H9 (cell line): ENCODE measurements around the gene APBA2. TPM values are rescaled to one million over a fixed set of nuclear protein-coding genes. Genes with fewer than 3 reads are reported as not detected.

Experiments
- DNase-seq: peaks from one replicate; pipeline ENCODE4 v3.0.0-alpha.2; 2017
- H2AFZ ChIP-seq: one replicate; pipeline ENCODE4 v1.6.1; 2013; ENCODE audit warnings: mild to moderate bottlenecking, low read length, control low read depth, moderate library complexity
- H2AK5ac ChIP-seq: 2 replicates; pipeline ENCODE4 v1.6.1; 2013; ENCODE audit warnings: low read length, control low read depth, mixed read lengths; ENCODE audit not compliant: insufficient read length
- H2BK120ac ChIP-seq: one replicate; pipeline ENCODE4 v1.6.1; 2013; ENCODE audit warnings: low read depth, mild to moderate bottlenecking, low read length, control low read depth, inconsistent platforms; ENCODE audit not compliant: poor library complexity, severe bottlenecking
- H2BK12ac ChIP-seq: 2 replicates; pipeline ENCODE4 v1.6.1; 2013; ENCODE audit warnings: low read length, control low read depth, mixed read lengths, low read depth; ENCODE audit not compliant: insufficient read length
- H2BK15ac ChIP-seq: 2 replicates; pipeline ENCODE4 v1.6.1; 2013; ENCODE audit warnings: low read depth, low read length, control low read depth
- H2BK20ac ChIP-seq: one replicate; pipeline ENCODE4 v1.6.1; 2013; ENCODE audit warnings: low read depth, mild to moderate bottlenecking, low read length, control low read depth, inconsistent platforms; ENCODE audit not compliant: poor library complexity, severe bottlenecking
- H2BK5ac ChIP-seq: 2 replicates; pipeline ENCODE4 v1.6.1; 2013; ENCODE audit warnings: low read length, control low read depth, mixed read lengths; ENCODE audit not compliant: insufficient read length
- H3K14ac ChIP-seq: 2 replicates; pipeline ENCODE4 v1.6.1; 2013; ENCODE audit warnings: low read length, control low read depth; ENCODE audit not compliant: insufficient read depth
- H3K18ac ChIP-seq: 2 replicates; pipeline ENCODE4 v1.6.1; 2013; ENCODE audit warnings: low read depth, mild to moderate bottlenecking, mixed read lengths, low read length, control low read depth; ENCODE audit not compliant: insufficient read length
- H3K23ac ChIP-seq: 2 replicates; pipeline ENCODE4 v1.6.1; 2013; ENCODE audit warnings: low read length, control low read depth, mixed read lengths, low read depth; ENCODE audit not compliant: insufficient read length
- H3K23me2 ChIP-seq: 2 replicates; pipeline ENCODE4 v1.6.1; 2013; ENCODE audit warnings: low read depth, mild to moderate bottlenecking, mixed read lengths, low read length, control low read depth; ENCODE audit not compliant: insufficient read length, poor library complexity, severe bottlenecking
- H3K27ac ChIP-seq: 2 replicates; pipeline ENCODE4 v1.5.1; 2013; ENCODE audit warnings: low read length, control low read depth, mixed read lengths, low read depth; ENCODE audit not compliant: insufficient read length
- H3K27me3 ChIP-seq: 2 replicates; pipeline ENCODE4 v1.6.1; 2013; ENCODE audit warnings: low read length, control low read depth, inconsistent platforms; ENCODE audit not compliant: insufficient read depth
- H3K4ac ChIP-seq: 2 replicates; pipeline ENCODE4 v1.6.1; 2013; ENCODE audit warnings: low read depth, mild to moderate bottlenecking, control low read depth, inconsistent platforms, low read length, moderate library complexity
- H3K4me1 ChIP-seq: 2 replicates; pipeline ENCODE4 v1.6.1; 2013; ENCODE audit warnings: low read length, control low read depth, inconsistent platforms; ENCODE audit not compliant: insufficient read depth
- H3K4me2 ChIP-seq: 2 replicates; pipeline ENCODE4 v1.6.1; 2013; ENCODE audit warnings: low read length, control low read depth, mixed read lengths; ENCODE audit not compliant: insufficient read length, insufficient read depth
- H3K56ac ChIP-seq: 2 replicates; pipeline ENCODE4 v1.6.1; 2013; ENCODE audit warnings: low read depth, mild to moderate bottlenecking, mixed read lengths, low read length, control low read depth; ENCODE audit not compliant: insufficient read length
- H3K79me1 ChIP-seq: 2 replicates; pipeline ENCODE4 v1.6.1; 2013; ENCODE audit warnings: low read depth, mild to moderate bottlenecking, moderate library complexity, low read length, control low read depth, inconsistent platforms; ENCODE audit not compliant: insufficient read depth, poor library complexity, severe bottlenecking
- H3K79me2 ChIP-seq: 2 replicates; pipeline ENCODE4 v1.6.1; 2013; ENCODE audit warnings: low read length, control low read depth, inconsistent platforms; ENCODE audit not compliant: insufficient read depth
- H3K9ac ChIP-seq: 2 replicates; pipeline ENCODE4 v1.6.1; 2013; ENCODE audit warnings: low read length, control low read depth, mixed read lengths; ENCODE audit not compliant: insufficient read length; ENCODE audit errors: extremely low read depth
- H3K9me3 ChIP-seq: one replicate; pipeline ENCODE4 v1.6.1; 2013; ENCODE audit warnings: low read depth, low read length, inconsistent platforms; ENCODE audit not compliant: control insufficient read depth
- H3T11ph ChIP-seq: one replicate; pipeline ENCODE4 v1.6.1; 2013; ENCODE audit warnings: mild to moderate bottlenecking, low read length, control low read depth, inconsistent platforms
- H4K20me1 ChIP-seq: one replicate; pipeline ENCODE4 v1.6.1; 2013; ENCODE audit not compliant: control insufficient read depth, insufficient read length, insufficient read depth
- H4K5ac ChIP-seq: 2 replicates; pipeline ENCODE4 v1.6.1; 2013; ENCODE audit warnings: low read depth, mild to moderate bottlenecking, mixed read lengths, low read length, control low read depth; ENCODE audit not compliant: insufficient read length
- H4K8ac ChIP-seq: replicated peaks from 2 replicates; pipeline ENCODE4 v1.6.1; 2013; ENCODE audit warnings: low read length, control low read depth, mixed read lengths, low read depth; ENCODE audit not compliant: insufficient read length
- H4K91ac ChIP-seq: 2 replicates; pipeline ENCODE4 v1.6.1; 2013; ENCODE audit warnings: low read depth, mild to moderate bottlenecking, moderate library complexity, mixed read lengths, low read length, control low read depth; ENCODE audit not compliant: insufficient read length
- H3K27ac Mint-ChIP-seq, 3 experiments: 2 replicates in 2 of 3; 3 replicates in 1 of 3; pipeline ENCODE4 v1.8.0; 2020 to 2021; ENCODE audit warnings: mixed read lengths in 3 of 3, mild to moderate bottlenecking in 1 of 3, moderate library complexity in 1 of 3
- H3K27me3 Mint-ChIP-seq: 2 replicates; pipeline ENCODE4 v1.8.0; 2021; ENCODE audit warnings: low read depth, mild to moderate bottlenecking, moderate library complexity, mixed read lengths
- H3K36me3 Mint-ChIP-seq, 3 experiments: 2 replicates in 2 of 3; 3 replicates in 1 of 3; pipeline ENCODE4 v1.8.0; 2020 to 2021; ENCODE audit warnings: low read depth in 3 of 3, mixed read lengths in 3 of 3; ENCODE audit not compliant: insufficient read depth in 1 of 3
- H3K4me1 Mint-ChIP-seq, 2 experiments: 2 replicates each; pipeline ENCODE4 v1.8.0; 2020; ENCODE audit warnings: mixed read lengths in 2 of 2
- H3K4me3 Mint-ChIP-seq, 2 experiments: 2 replicates in 1 of 2; 3 replicates in 1 of 2; pipeline ENCODE4 v1.8.0; 2020 to 2021; ENCODE audit warnings: mild to moderate bottlenecking in 2 of 2, mixed read lengths in 2 of 2, moderate library complexity in 1 of 2
- H3K9me3 Mint-ChIP-seq, 2 experiments: 2 replicates in 1 of 2; 3 replicates in 1 of 2; pipeline ENCODE4 v1.8.0; 2020; ENCODE audit warnings: mild to moderate bottlenecking in 2 of 2, mixed read lengths in 2 of 2, moderate library complexity in 1 of 2
- WGBS: extraction: QIAGEN DNeasy Blood & Tissue Kit; methylation state at CpG from one replicate; pipeline ENCODE4 v1.1.7; 2013; ENCODE audit warnings: missing lambda C conversion rate, low lambda C conversion rate, mixed read lengths; ENCODE audit not compliant: insufficient read length; ENCODE audit errors: extremely low coverage; 5-methylcytosine and 5-hydroxymethylcytosine counted together
- total RNA-seq: library from RNA; stranded (reverse); gene quantifications from 2 replicates; pipeline ENCODE4 v1.2.1, GENCODE V29; 2021
- TF ChIP-seq, protein P1 (sequence below): fragments of 200-600 bp; sonication (generic); conservative IDR thresholded peaks from 3 replicates; pipeline ENCODE4 v1.8.0; 2021; ENCODE audit warnings: antibody characterized with exemption, mild to moderate bottlenecking

APBA2 gene
- total RNA-seq, 1 experiment from 2014 or later: 14.3 TPM

DNA sequence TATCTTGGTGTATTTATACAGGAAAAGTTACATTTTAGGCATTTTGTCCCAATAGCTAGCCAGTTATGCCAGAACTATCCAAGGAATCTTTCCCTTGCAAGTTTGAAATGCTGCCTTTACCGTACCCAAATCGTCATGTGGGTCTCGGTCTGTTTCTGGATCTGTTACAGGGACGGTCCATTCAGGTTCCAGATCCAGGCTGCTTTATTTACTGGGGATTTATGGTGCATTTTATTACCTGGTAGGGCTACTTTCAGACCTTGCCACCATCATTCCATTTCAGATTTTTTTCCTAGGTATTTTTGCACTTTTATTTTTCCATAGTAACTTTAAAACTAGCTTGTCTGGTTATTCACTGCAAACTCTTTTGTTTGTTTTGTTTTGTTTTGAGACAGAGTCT lies 197.4 kb downstream of the APBA2 start:
- H3K4me2 ChIP-seq: no peak overlapping the region
- H3K14ac ChIP-seq: no peak overlapping the region
- no peak overlapping the region for H3K4ac ChIP-seq
- H3K27ac Mint-ChIP-seq: no peak overlapping the region
- H3K36me3 Mint-ChIP-seq: peaks cover 5 to 8% (median 6%) of the 10 kb centered on the region in 3 experiments; a peak in 5 of 7 replicates
- H3K4me1 ChIP-seq: no peaks in the 10 kb centered on the region
- H3K56ac ChIP-seq: no peak overlapping the region
- H3K4me3 Mint-ChIP-seq: no peak overlapping the region
- H3K27me3 ChIP-seq: no peaks in the 10 kb centered on the region
- H2AK5ac ChIP-seq: no peak overlapping the region
- no peak overlapping the region for H2BK20ac ChIP-seq
- H3K9me3 Mint-ChIP-seq: peaks cover 0 to 6% of the 10 kb centered on the region in 2 experiments; a peak in 4 of 5 replicates
- no peak for DNase-seq
- H3K23me2 ChIP-seq: no peaks in the 10 kb centered on the region
- H3T11ph ChIP-seq: no peak overlapping the region
- no peak overlapping the region for H3K23ac ChIP-seq
- no peak overlapping the region for H2BK12ac ChIP-seq
- H3K18ac ChIP-seq: no peak overlapping the region
- H2AFZ ChIP-seq: no peak overlapping the region
- peaks cover 10 to 13% of the 10 kb centered on the region in 2 experiments for H3K4me1 Mint-ChIP-seq
- no peaks in the 10 kb centered on the region for H3K79me2 ChIP-seq
- no peaks in the 10 kb centered on the region; the same call in 1 of the 2 replicates for H3K27me3 Mint-ChIP-seq
- no peaks in the 10 kb centered on the region for H3K79me1 ChIP-seq
- WGBS: no CpG with 5 or more reads among the region's 4 CpGs
- no peak overlapping the region for H2BK120ac ChIP-seq
- no peaks in the 10 kb centered on the region for H4K20me1 ChIP-seq
- no peak overlapping the region for H2BK15ac ChIP-seq
- no peak overlapping the region for H4K5ac ChIP-seq
- no peaks in the 10 kb centered on the region for H3K9me3 ChIP-seq
- no peak overlapping the region for H3K9ac ChIP-seq
- no peak overlapping the region for H3K27ac ChIP-seq
- H2BK5ac ChIP-seq: no peak overlapping the region
- no peak overlapping the region for H4K91ac ChIP-seq
- no peak overlapping the region for H4K8ac ChIP-seq
- TF ChIP-seq, protein P1, sequence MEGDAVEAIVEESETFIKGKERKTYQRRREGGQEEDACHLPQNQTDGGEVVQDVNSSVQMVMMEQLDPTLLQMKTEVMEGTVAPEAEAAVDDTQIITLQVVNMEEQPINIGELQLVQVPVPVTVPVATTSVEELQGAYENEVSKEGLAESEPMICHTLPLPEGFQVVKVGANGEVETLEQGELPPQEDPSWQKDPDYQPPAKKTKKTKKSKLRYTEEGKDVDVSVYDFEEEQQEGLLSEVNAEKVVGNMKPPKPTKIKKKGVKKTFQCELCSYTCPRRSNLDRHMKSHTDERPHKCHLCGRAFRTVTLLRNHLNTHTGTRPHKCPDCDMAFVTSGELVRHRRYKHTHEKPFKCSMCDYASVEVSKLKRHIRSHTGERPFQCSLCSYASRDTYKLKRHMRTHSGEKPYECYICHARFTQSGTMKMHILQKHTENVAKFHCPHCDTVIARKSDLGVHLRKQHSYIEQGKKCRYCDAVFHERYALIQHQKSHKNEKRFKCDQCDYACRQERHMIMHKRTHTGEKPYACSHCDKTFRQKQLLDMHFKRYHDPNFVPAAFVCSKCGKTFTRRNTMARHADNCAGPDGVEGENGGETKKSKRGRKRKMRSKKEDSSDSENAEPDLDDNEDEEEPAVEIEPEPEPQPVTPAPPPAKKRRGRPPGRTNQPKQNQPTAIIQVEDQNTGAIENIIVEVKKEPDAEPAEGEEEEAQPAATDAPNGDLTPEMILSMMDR: no peak
